GM13976 (cell line): ENCODE data around the gene KCNIP3.

ENCODE experiments used
- DNase-seq: peaks from one replicate; pipeline ENCODE4 v3.0.0; 2012; ENCODE audit warnings: low spot score
- in situ Hi-C: fragments of 300-500 bp; cut with MboI; formaldehyde crosslinking; loops from one replicate; pipeline ENCODE4 v1.12.0; 2022; ENCODE audit warnings: low sequenced_read_pairs, mixed read lengths, inconsistent platforms; ENCODE audit not compliant: unreplicated experiment
- TF ChIP-seq, protein P1 (sequence below): IDR thresholded peaks from 2 replicates; pipeline ENCODE4 v1.5.1; 2012; ENCODE audit warnings: borderline replicate concordance, mild to moderate bottlenecking; ENCODE audit not compliant: insufficient read depth; ENCODE audit errors: extremely low read depth, missing control alignments, control extremely low read depth

Gene KCNIP3

DNA sequence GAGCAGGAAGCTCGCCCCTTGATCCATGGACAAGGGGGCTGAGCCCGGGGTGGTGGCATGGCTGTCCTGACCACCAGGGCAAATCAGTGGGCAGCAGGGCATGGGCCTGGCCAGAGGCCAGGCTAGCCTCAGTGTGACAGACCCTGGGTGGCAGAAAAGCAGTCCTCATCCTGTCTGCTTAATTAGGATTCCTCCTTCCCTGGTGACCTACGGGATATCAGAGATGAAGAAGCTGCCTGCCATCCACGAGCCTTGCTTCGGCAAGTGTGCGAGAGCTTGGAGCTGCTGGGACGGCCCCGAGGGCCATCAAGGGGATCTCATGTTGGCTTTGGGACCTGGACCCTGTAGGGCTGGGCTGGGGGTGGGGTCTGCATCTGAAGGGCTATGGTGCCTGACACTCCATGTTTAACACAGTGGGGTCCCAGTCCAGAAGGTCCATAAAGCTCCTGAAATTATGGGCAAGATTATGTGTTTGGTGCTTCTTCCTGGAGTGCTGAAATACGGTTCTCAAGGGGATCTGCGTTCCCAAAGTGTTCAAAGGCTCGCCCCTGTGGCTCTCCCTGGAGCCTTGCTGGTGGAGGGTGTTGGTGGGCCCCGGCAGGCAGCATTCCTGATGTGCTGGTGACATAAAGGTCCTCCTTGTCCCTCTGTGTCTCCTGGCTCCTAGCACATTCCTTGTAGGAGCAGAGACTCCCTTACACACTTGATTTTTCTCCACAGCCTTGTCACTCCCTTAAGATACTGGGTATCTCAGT, 52.6 kb downstream of the KCNIP3 start:
- in situ Hi-C loops, result no loop called here
- TF ChIP-seq, protein P1, sequence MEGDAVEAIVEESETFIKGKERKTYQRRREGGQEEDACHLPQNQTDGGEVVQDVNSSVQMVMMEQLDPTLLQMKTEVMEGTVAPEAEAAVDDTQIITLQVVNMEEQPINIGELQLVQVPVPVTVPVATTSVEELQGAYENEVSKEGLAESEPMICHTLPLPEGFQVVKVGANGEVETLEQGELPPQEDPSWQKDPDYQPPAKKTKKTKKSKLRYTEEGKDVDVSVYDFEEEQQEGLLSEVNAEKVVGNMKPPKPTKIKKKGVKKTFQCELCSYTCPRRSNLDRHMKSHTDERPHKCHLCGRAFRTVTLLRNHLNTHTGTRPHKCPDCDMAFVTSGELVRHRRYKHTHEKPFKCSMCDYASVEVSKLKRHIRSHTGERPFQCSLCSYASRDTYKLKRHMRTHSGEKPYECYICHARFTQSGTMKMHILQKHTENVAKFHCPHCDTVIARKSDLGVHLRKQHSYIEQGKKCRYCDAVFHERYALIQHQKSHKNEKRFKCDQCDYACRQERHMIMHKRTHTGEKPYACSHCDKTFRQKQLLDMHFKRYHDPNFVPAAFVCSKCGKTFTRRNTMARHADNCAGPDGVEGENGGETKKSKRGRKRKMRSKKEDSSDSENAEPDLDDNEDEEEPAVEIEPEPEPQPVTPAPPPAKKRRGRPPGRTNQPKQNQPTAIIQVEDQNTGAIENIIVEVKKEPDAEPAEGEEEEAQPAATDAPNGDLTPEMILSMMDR, result no peak
- DNase-seq, result no peak

DNA sequence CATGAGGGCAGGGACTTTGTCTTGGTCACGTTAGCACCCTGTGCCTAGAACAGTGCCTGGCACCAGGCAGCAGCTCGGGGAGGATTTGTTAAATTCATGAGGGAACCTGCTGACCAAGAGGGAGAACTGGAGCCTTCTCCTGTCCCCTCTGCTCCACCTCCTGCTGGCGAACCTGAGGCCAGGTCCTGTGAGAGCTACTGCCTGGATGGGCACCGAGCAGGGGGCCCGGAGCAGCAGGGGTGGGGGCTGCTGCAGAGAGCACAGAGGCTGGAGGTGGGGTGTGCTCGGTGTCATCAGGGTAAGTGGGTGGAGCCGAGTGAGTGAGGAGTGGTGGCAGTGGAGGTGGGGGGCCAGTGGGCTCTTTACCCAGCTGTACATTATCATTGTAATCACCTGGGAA, 53.2 kb downstream of the KCNIP3 start:
- in situ Hi-C loops, result no loop called here
- no peak for DNase-seq
- TF ChIP-seq, protein P1, result no peak

DNA sequence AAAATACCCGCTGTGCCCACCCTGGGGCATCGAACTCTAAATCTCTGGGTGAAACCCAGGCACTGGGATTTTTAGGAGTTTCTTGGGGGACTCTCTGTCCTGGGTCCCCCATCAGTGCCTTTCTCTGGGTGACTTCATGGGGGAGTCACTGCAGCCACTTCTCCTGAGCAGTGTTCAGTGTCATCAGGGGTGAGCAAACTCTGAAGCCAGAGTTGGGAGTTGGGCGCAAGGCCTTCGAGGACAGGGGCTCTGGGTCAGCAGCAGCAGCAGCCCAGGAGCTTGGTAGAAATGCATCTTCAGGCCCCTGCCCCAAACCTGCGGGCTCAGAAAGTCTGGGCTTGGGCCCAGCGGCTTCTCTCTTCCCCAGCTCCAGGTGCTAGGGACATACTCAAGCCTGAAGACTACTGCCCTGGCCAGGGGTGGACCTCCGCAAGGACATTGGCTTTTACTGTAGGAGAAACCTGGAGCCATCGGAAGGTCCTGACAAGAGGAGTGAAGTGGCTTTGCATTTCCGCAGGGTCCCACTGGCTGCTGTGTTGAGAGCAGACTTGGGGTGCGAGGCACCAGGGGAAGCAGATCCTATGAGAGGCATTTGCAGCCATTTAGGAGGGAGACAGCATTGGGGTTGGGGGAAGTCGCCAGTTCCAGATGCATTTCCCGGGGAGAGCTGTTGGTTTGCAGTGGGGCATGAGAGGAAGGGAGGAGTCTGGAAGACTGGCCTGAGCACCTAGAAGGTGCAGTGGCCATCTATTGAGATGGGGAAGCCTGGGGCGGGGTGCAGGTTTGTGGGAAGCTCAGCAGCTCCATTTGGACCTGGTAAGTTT, 53.8 kb downstream of the KCNIP3 start:
- no peak for DNase-seq
- TF ChIP-seq, protein P1, result no peak
- in situ Hi-C loops, result no loop called here

DNA sequence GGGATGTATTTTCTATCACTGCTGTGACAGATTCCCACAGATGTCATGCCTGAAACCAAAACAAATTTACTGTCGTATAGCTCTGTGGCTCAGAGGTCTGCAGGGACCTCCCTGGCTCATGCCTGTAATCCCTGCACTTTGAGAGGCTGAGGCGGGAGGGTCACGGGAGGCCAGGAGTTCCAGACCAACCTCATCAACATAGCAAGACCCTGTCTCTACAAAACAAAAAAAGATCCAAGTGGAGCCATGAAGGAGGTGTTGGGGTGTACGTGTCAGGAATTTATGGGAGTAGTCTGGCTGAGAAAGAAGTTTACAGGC, 54.4 kb downstream of the KCNIP3 start:
- in situ Hi-C loops, result no loop called here
- TF ChIP-seq, protein P1, result no peak
- no peak for DNase-seq

DNA sequence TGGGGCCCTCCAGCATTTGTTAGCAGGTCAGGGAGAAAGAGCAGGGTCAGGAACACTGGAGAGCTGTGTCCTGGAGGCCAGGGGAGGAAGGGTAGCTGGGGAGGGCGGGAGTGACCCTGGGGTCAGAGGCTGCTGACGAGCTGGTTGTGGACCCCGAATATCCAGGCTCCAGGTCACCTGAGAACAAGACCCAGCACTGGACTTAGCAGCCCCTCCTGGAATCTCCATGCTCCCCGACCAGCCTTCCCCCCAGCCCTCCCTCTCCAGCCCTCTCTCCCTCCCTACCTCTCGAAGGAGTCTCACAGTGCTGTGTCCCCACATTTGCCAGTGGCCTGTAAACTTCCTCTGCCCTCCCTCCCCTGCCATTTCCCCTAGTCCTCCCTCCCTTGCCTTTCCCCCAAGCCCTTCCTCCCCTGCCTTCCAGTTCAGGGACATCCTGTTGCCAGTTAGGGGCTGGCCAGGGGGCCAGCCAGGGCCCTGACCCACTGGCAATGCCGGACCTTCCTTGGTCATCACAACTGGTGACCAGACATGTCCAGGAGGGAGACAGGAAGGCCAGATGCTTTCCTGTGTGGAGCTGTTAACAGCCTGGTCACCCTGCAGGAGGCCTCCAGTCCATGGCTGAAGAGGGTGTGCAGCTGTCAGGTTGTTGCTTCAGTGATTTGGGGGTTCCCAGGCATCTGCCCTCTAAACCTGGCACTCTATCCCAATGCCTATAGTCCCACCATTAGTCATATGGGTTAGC, 55.3 kb downstream of the KCNIP3 start:
- in situ Hi-C loops, result no loop called here
- TF ChIP-seq, protein P1, result no peak
- DNase-seq, result no peak

DNA sequence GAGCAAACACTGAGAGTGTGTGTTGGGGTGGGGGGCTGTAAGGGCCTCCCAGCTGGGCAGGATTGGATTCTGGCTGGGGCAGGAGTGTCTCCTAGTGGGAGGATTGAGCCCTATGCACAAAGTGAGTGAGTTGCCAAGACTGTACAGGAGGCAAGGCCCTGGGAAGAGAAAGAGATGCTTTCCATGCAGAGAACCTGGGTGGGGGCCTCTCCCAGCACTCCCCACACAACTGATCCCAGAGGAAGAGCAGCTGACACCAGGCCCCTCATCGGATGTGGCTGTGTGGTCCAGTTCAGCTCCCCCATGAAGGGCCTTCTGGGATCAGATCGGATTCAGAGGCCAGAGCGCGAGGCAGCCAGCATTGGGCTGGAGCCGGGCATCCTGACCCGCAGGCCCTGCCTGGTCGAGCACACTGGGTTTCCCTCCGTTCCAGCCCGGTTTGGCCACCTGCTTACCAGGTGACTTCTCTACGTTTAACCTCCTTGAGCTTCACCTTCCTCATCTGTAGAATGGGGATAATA, 56.0 kb downstream of the KCNIP3 start:
- DNase-seq, result no peak
- TF ChIP-seq, protein P1, result no peak
- in situ Hi-C loops, result no loop called here
